Esophagus squamous epithelium (tissue), 4 donors: Measurements from ENCODE around the gene VAMP2.
A peak's percentile ranks its signal among the peaks of the same experiment; 100 is the strongest.

Experiments
- CTCF ChIP-seq, 6 experiments: fragments of 450-650 bp in 4 of 6; fragments of 200-600 bp in 2 of 6; sonication (generic) in 2 of 6; IDR thresholded peaks; one replicate each; pipeline ENCODE4 v1.5.1; 2016 to 2019; ENCODE audit warnings: antibody characterized with exemption in 6 of 6, mild to moderate bottlenecking in 4 of 6, moderate library complexity in 4 of 6
- POLR2A ChIP-seq, 4 donors: fragments of 450-650 bp; IDR thresholded peaks; one replicate each; pipeline ENCODE4 v1.6.1; 2017; ENCODE audit warnings: antibody characterized with exemption in 4 of 4, mild to moderate bottlenecking in 4 of 4, moderate library complexity in 3 of 4

GRCh38 chr17:8186446-8186786, 23.7 kb upstream of the VAMP2 start:
- TF ChIP-seq POLR2A (IDR thresholded peaks at IDR 0.05), result no peak
- peak in 2 of 6 experiments; percentile 18 to 38 for TF ChIP-seq CTCF (IDR thresholded peaks at IDR 0.05)
